Endothelial cell of umbilical vein (primary cell): ENCODE data around the gene LRIG1. TPM values are rescaled to one million over a fixed set of nuclear protein-coding genes. Genes with fewer than 3 reads are reported as not detected.

Experiments used
- BruUV-seq: library from RNA; stranded (reverse); fragments of 400-500 nt; replicated peaks from 2 replicates; lab custom pipeline; 2021; lab: Mats Ljungman, UMichigan
- CTCF ChIA-PET: fragments of 300-600, 350-600 bp; sonication (Branson Sonifier 250); formaldehyde crosslinking; loops from one replicate; lab custom pipeline; 2021; ENCODE audit warnings: antibody characterized with exemption, inconsistent platforms; lab: Charles Lee
- POLR2A ChIA-PET: fragments of 300-600, 350-600 bp; sonication (Branson Sonifier 250); formaldehyde crosslinking; loops from one replicate; lab custom pipeline; 2021; ENCODE audit warnings: antibody characterized with exemption, inconsistent platforms; lab: Charles Lee
- DNase-seq: peaks from one replicate; pipeline ENCODE4 v3.0.0-alpha.2; 2011; ENCODE audit warnings: low read depth, low spot score
- FAIRE-seq: peaks from 2 replicates; lab custom pipeline; 2011; peaks lifted over from hg19 to GRCh38; lab: Jason Lieb, UNC
- H2AFZ ChIP-seq: 2 replicates; pipeline ENCODE4 v1.6.0; 2012; ENCODE audit warnings: low read depth, low read length, control low read depth, inconsistent platforms
- H3K27ac ChIP-seq: 2 replicates; pipeline ENCODE4 v1.5.1; 2011; ENCODE audit warnings: low read depth, mild to moderate bottlenecking, control low read depth, low read length, moderate library complexity; ENCODE audit not compliant: insufficient read depth
- H3K27me3 ChIP-seq, 2 experiments: 2 replicates each; pipeline versions ENCODE4 v1.6.0 to v1.6.1; 2011; ENCODE audit warnings: low read length in 2 of 2, mixed read lengths in 1 of 2; ENCODE audit not compliant: control insufficient read depth in 2 of 2, insufficient read depth in 2 of 2
- H3K36me3 ChIP-seq, 2 experiments: 2 replicates in 1 of 2; 3 replicates in 1 of 2; pipeline ENCODE4 v1.5.1; 2011; ENCODE audit warnings: low read length in 2 of 2, mild to moderate bottlenecking in 1 of 2, moderate library complexity in 1 of 2; ENCODE audit not compliant: control insufficient read depth in 2 of 2, insufficient read depth in 2 of 2; ENCODE audit errors: extremely low read depth in 1 of 2
- H3K4me1 ChIP-seq: 3 replicates; pipeline ENCODE4 v1.5.1; 2011; ENCODE audit warnings: mild to moderate bottlenecking, low read length; ENCODE audit not compliant: control insufficient read depth, insufficient read depth; ENCODE audit errors: extremely low read depth
- H3K4me2 ChIP-seq: 2 replicates; pipeline ENCODE4 v1.6.1; 2011; ENCODE audit warnings: low read length, control low read depth, mixed read lengths; ENCODE audit not compliant: insufficient read depth
- H3K4me3 ChIP-seq, 3 experiments: fragments of 200-600 bp in 1 of 3; sonication (generic), shearing (Covaris generic) in 1 of 3; replicated peaks in 1 of 3; 2 replicates each; pipeline ENCODE4 v1.5.1; 2011 to 2016; ENCODE audit warnings: control low read depth in 3 of 3, low read length in 3 of 3, mild to moderate bottlenecking in 2 of 3, inconsistent platforms in 1 of 3, low read depth in 1 of 3, moderate library complexity in 1 of 3; ENCODE audit not compliant: insufficient read depth in 1 of 3
- H3K79me2 ChIP-seq: 2 replicates; pipeline ENCODE4 v1.6.0; 2012; ENCODE audit warnings: low read length, inconsistent platforms; ENCODE audit not compliant: control insufficient read depth, insufficient read depth
- H3K9ac ChIP-seq: replicated peaks from 2 replicates; pipeline ENCODE3; 2011; ENCODE audit warnings: low read length, control low read depth; ENCODE audit not compliant: insufficient read depth; ENCODE audit errors: extremely low read depth
- H3K9me1 ChIP-seq: replicated peaks from 3 replicates; pipeline ENCODE4 v1.6.0; 2011; ENCODE audit warnings: mild to moderate bottlenecking, low read length; ENCODE audit not compliant: control insufficient read depth, insufficient read depth; ENCODE audit errors: extremely low read depth
- H3K9me3 ChIP-seq: replicated peaks from 2 replicates; pipeline ENCODE4 v1.5.1; 2012; ENCODE audit warnings: low read length, inconsistent platforms; ENCODE audit not compliant: control insufficient read depth, insufficient read depth
- H4K20me1 ChIP-seq: replicated peaks from 2 replicates; pipeline ENCODE3; 2011; ENCODE audit warnings: mild to moderate bottlenecking, low read length; ENCODE audit not compliant: control insufficient read depth, insufficient read depth; ENCODE audit errors: extremely low read depth
- EZH2 ChIP-seq: IDR thresholded peaks from 2 replicates; pipeline ENCODE4 v1.6.1; 2012; ENCODE audit warnings: borderline replicate concordance, low read depth, mild to moderate bottlenecking, moderate library complexity, low read length, inconsistent platforms; ENCODE audit not compliant: severe bottlenecking
- FOS ChIP-seq: IDR thresholded peaks from 2 replicates; pipeline ENCODE4 v1.6.1; 2011; ENCODE audit warnings: mild to moderate bottlenecking, low read length, moderate library complexity, borderline replicate concordance; ENCODE audit not compliant: insufficient read depth
- GATA2 ChIP-seq: IDR thresholded peaks from 2 replicates; pipeline ENCODE4 v1.7.0; 2011; ENCODE audit warnings: low read depth, mild to moderate bottlenecking, moderate library complexity, mixed read lengths, low read length; ENCODE audit not compliant: insufficient read length, insufficient read depth
- JUN ChIP-seq: IDR thresholded peaks from 2 replicates; pipeline ENCODE4 v1.6.1; 2011; ENCODE audit warnings: borderline replicate concordance, low read depth; ENCODE audit not compliant: insufficient read length, insufficient read depth
- MYC ChIP-seq: IDR thresholded peaks from one replicate; pipeline ENCODE4 v1.6.1; 2011; ENCODE audit warnings: mild to moderate bottlenecking, low read depth, low read length
- POLR2A ChIP-seq: IDR thresholded peaks from 2 replicates; pipeline ENCODE4 v1.6.1; 2012; ENCODE audit warnings: low read depth, mild to moderate bottlenecking, control low read depth, low read length
- POLR2AphosphoS5 ChIP-seq: IDR thresholded peaks from 2 replicates; pipeline ENCODE4 v1.6.1; 2012; ENCODE audit warnings: low read depth, mild to moderate bottlenecking, control low read depth, low read length, moderate library complexity; ENCODE audit not compliant: insufficient read depth
- dilution Hi-C: fragments of 300-500 bp; cut with MboI; formaldehyde crosslinking; loops from one replicate; pipeline ENCODE4 v1.15.0; 2019; ENCODE audit warnings: low sequenced_read_pairs; ENCODE audit not compliant: extremely low pct_ligation_motif_present
- intact Hi-C: fragments of 100-400 bp; cut with micrococcal nuclease; formaldehyde crosslinking; loops from one replicate; pipeline ENCODE4 v1.10.0; 2022
- polyA plus RNA-seq, 4 experiments: library from polyadenylated mRNA; depleted of rRNA in 3 of 4; stranded (reverse) in 3 of 4; unstranded in 1 of 4; fragments of >200 nt; gene quantifications; 2 replicates each; pipeline versions ENCODE4 v1.2.1 to v1.2.3, GENCODE V29; 2011 to 2012; ENCODE audit warnings: missing spikeins in 1 of 4
- total RNA-seq: library from RNA; stranded (reverse); gene quantifications from 2 replicates; pipeline ENCODE4 v1.2.3, GENCODE V29; 2021
- TF ChIP-seq, protein P1 (sequence below), 2 donors: IDR thresholded peaks; 1 replicate in 1 of 2; 2 replicates in 1 of 2; pipeline ENCODE4 v1.5.1; 2011; ENCODE audit warnings: low read length in 2 of 2, mild to moderate bottlenecking in 2 of 2, moderate library complexity in 2 of 2, control low read depth in 1 of 2, inconsistent platforms in 1 of 2, low read depth in 1 of 2; ENCODE audit not compliant: insufficient read depth in 1 of 2; ENCODE audit errors: extremely low read depth in 1 of 2
- TF ChIP-seq, protein P2 (sequence below): IDR thresholded peaks from 2 replicates; pipeline ENCODE4 v1.6.1; 2011; ENCODE audit not compliant: insufficient read depth, insufficient read length

Gene LRIG1
- total and polyA plus RNA-seq, 2 donors (not counting 3 experiments of a cell fraction or from before 2014, with no cell fraction given), result 50.3 to 52.2 TPM

DNA sequence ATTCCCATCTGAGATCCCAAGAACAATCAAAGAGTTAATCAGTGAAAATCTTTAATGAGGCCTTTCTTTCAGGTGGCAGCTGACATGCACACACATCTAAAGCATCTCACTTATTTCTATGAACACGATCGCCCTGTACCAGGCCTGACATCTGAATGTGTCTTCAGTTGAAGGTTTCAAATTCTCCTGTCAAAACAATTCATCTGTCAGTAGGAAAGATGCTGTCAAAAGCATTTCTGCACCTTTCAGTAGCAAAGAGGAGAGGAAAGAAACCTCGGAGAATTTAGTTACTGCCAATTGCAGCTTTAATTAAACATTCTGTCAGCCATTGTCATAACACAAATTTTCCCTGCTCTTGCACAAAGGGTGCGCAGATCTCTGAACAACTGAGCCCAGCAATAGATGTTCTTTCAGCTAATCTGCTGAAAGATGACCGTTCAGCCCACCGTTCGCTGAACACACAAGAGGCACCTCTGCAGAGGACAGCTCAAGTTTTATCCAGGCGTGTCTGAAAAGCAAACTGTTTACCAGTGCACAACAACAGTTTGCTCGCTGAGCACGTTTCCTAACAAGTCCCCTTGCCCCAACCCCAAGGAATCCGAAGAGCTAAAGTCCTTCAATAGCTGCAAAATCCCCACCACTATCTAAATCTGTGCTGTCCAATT, 34.1 kb downstream of the LRIG1 start:
- Histone ChIP-seq H3K27ac (no peak overlapping the region), H3K4me1 (peaks cover 22% of the 10 kb centered on the region), H3K4me3 (no peak overlapping the region), H3K4me2 (no peak overlapping the region), H3K36me3 (peaks cover under 1 to 5% of the 10 kb centered on the region in 2 experiments), H3K9me3 (no peaks in the 10 kb centered on the region), H3K27me3 (no peaks in the 10 kb centered on the region), H4K20me1 (no peaks in the 10 kb centered on the region), H3K9ac (no peak overlapping the region), H3K9me1 (no peaks in the 10 kb centered on the region), H2AFZ (no peak overlapping the region), H3K79me2 (peaks cover 60% of the 10 kb centered on the region)
- POLR2A ChIA-PET, result no interaction called here
- intact Hi-C loops, result no loop called here
- FAIRE-seq (peak; percentile 8), DNase-seq (no peak)
- CTCF ChIA-PET, result interaction anchor here (0.6 kb wide), 1 partner anchor 190 kb away, joined by 3 read pairs; no protein-coding TSS in a partner anchor
- no peak for TF ChIP-seq GATA2
- TF ChIP-seq POLR2A, result no peak
- TF ChIP-seq MYC, result no peak
- TF ChIP-seq, protein P1, sequence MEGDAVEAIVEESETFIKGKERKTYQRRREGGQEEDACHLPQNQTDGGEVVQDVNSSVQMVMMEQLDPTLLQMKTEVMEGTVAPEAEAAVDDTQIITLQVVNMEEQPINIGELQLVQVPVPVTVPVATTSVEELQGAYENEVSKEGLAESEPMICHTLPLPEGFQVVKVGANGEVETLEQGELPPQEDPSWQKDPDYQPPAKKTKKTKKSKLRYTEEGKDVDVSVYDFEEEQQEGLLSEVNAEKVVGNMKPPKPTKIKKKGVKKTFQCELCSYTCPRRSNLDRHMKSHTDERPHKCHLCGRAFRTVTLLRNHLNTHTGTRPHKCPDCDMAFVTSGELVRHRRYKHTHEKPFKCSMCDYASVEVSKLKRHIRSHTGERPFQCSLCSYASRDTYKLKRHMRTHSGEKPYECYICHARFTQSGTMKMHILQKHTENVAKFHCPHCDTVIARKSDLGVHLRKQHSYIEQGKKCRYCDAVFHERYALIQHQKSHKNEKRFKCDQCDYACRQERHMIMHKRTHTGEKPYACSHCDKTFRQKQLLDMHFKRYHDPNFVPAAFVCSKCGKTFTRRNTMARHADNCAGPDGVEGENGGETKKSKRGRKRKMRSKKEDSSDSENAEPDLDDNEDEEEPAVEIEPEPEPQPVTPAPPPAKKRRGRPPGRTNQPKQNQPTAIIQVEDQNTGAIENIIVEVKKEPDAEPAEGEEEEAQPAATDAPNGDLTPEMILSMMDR (IDR thresholded peaks at IDR 0.05; ENCODE audit: extremely low read depth in 1 of 2, insufficient read depth in 1 of 2, low read depth in 1 of 2, low read length in 2 of 2), result no peak
- no peak for TF ChIP-seq EZH2
- no peak for TF ChIP-seq FOS
- TF ChIP-seq, protein P2, sequence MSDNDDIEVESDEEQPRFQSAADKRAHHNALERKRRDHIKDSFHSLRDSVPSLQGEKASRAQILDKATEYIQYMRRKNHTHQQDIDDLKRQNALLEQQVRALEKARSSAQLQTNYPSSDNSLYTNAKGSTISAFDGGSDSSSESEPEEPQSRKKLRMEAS, result no peak
- TF ChIP-seq JUN, result no peak
- no peak for TF ChIP-seq POLR2AphosphoS5
- dilution Hi-C loops, result no loop called here
- no TSS peak for BruUV-seq
